ENCODE measurements around the gene MTFR1L. TPM values are rescaled to one million over a fixed set of nuclear protein-coding genes. Genes with fewer than 3 reads are reported as not detected.

MTFR1L gene
- total RNA-seq, 4 donors from 2014 or later: 75.7 to 109 (median 99.2) TPM

- Histone ChIP-seq H3K9me3 (no peaks in the 10 kb centered on the region), H3K4me1 (peaks cover 0 to 7% of the 10 kb centered on the region in 2 donors), H3K4me3 (replicated peaks in 1 of 3) (no peak overlapping the region), H3K36me3 (peaks cover 0 to 5% of the 10 kb centered on the region in 2 donors), H3K27ac (no peak overlapping the region), H3K27me3 (no peaks in the 10 kb centered on the region)
- DNase-seq: no peak
- TF ChIP-seq CTCF (IDR thresholded peaks at IDR 0.05): no peak
- TF ChIP-seq POLR2A (IDR thresholded peaks at IDR 0.05): no peak
- intact Hi-C loops (cut with DNase I): loop anchor here (10.0 kb wide), 1 partner anchor 246 kb away; the partner anchor contains the start of gene LDLRAP1
- 81 to 83% methylated on average over 6 of the region's 6 CpGs for WGBS, 2 donors
These were observed 29.3 kb upstream of the MTFR1L start for GRCh38 chr1:25790472-25790871.

DNA sequence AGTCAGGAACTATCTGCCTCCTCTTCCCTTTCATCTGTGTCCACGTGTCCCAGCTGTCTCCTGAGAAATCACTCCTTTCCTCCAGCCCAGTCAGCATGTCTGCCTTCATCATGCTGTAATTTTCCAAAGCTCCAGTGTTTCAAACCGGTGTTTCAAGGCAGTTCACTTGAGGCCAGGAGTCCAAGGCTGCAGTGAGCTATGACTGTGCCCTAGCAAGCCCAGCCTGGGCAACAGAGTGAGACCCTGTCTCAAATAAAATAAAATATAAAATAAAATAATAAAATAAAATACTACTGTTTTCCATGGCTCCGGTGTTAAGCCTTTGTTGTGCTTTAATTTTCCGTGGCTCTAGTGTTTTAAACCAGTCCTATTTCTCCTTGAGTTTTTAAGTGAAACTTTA, 27.6 kb upstream of the MTFR1L start:
- intact Hi-C loops (cut with DNase I): loop anchor here (10.0 kb wide), 1 partner anchor 247 kb away; the partner anchor contains the start of gene LDLRAP1
- H3K27me3 ChIP-seq: no peaks in the 10 kb centered on the region
- H3K27ac ChIP-seq: no peak overlapping the region
- H3K36me3 ChIP-seq: peaks cover 0 to 3% of the 10 kb centered on the region in 2 donors
- no peak overlapping the region for H3K4me3 ChIP-seq (replicated peaks in 1 of 3)
- no peaks in the 10 kb centered on the region for H3K9me3 ChIP-seq
- 64 to 68% methylated on average over 4 of the region's 4 CpGs for WGBS, 2 donors
- no peak for TF ChIP-seq POLR2A (IDR thresholded peaks at IDR 0.05)
- no peak for TF ChIP-seq CTCF (IDR thresholded peaks at IDR 0.05)
- peaks cover 6 to 15% of the 10 kb centered on the region in 2 donors for H3K4me1 ChIP-seq
- no peak for DNase-seq

- intact Hi-C loops (cut with DNase I): loop anchor here (10.0 kb wide), 1 partner anchor 249 kb away; the partner anchor contains the start of gene LDLRAP1
- H3K27me3 ChIP-seq: no peaks in the 10 kb centered on the region
- H3K4me1 ChIP-seq: peaks cover 6 to 15% of the 10 kb centered on the region in 2 donors
- TF ChIP-seq CTCF (IDR thresholded peaks at IDR 0.05) (no peak), POLR2A (IDR thresholded peaks at IDR 0.05) (no peak)
- no peaks in the 10 kb centered on the region for H3K36me3 ChIP-seq
- 66 to 77% methylated on average over 7 of the region's 7 CpGs for WGBS, 2 donors
- H3K27ac ChIP-seq: no peak overlapping the region
- no peak overlapping the region for H3K4me3 ChIP-seq (replicated peaks in 1 of 3)
- DNase-seq: no peak
- no peaks in the 10 kb centered on the region for H3K9me3 ChIP-seq
These were observed 26.1 kb upstream of the MTFR1L start for GRCh38 chr1:25793585-25794170.

DNA sequence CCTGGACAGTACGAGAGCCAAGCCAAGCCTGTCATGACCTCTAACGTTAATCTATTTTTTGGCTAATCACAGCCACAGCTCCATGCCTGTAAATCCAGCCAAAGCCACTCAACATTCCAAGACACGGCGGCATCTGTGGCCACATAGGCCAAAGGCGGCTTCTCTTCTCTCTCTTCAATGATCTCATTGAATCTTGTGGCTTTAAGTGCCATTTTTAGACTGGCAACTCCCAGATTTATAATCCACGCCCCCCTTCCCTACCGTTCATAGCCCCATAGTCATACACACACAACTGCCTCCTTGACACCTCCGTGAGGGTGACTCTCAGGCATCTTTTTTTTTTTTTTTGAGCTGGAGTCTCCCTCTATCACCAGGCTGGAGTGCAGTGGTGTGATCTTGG, 25.4 kb upstream of the MTFR1L start:
- Histone ChIP-seq H3K27ac (no peak overlapping the region), H3K9me3 (no peaks in the 10 kb centered on the region), H3K4me1 (peaks cover 7 to 17% of the 10 kb centered on the region in 2 donors), H3K27me3 (no peaks in the 10 kb centered on the region), H3K36me3 (no peaks in the 10 kb centered on the region), H3K4me3 (replicated peaks in 1 of 3) (no peak overlapping the region)
- intact Hi-C loops (cut with DNase I): loop anchor here (10.0 kb wide), 1 partner anchor 250 kb away; the partner anchor contains the start of gene LDLRAP1
- TF ChIP-seq POLR2A (IDR thresholded peaks at IDR 0.05): no peak
- no peak for TF ChIP-seq CTCF (IDR thresholded peaks at IDR 0.05)
- 61 to 63% methylated on average over 8 of the region's 8 CpGs for WGBS, 2 donors
- peak in 1 of 2 donors; percentile 30 for DNase-seq

DNA sequence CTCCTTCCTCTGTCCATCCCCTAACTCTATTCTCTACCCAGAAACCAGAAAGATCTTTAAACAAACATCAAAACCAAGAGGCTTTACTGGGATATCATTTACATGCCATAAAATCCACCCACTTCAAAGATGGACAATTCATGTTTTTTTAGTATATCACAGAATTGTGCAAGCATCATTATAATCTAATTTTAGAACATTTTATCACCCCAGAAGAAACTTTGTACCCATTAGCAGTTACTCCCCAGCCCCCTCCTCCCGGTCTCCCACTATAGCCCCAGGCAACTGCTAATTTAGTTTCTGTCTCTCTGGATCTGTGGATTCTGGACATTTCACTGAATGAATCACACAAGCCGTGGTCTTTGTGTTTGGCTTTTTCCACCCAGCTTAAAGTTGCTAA, 24.5 kb upstream of the MTFR1L start:
- no peak for TF ChIP-seq POLR2A (IDR thresholded peaks at IDR 0.05)
- no peak for TF ChIP-seq CTCF (IDR thresholded peaks at IDR 0.05)
- H3K4me3 ChIP-seq (replicated peaks in 1 of 3): no peak overlapping the region
- peaks cover 11 to 22% of the 10 kb centered on the region in 2 donors for H3K4me1 ChIP-seq
- H3K27ac ChIP-seq: no peak overlapping the region
- no peaks in the 10 kb centered on the region for H3K27me3 ChIP-seq
- WGBS, 2 donors: 92 to 96% methylated on average over 2 of the region's 2 CpGs
- no peak for DNase-seq
- no peaks in the 10 kb centered on the region for H3K9me3 ChIP-seq
- intact Hi-C loops (cut with DNase I): loop anchor here (5.0 to 10.0 kb wide), 3 partner anchors 98 to 250 kb away; partner anchors contain the start of gene LDLRAP1
- H3K36me3 ChIP-seq: no peaks in the 10 kb centered on the region

Measured in thyroid gland (tissue), 4 donors.